GM18511 (cell line): ENCODE results near the gene AKAP13.
"Not testable (repeated sequence)": the region's sequence is repeated elsewhere in the genome, so short reads cannot be mapped to it uniquely, and the experiment has no call there.

Source experiments
- ATAC-seq: cut with Tn5 transposase; IDR thresholded peaks from one replicate; pipeline ENCODE4 v1.9.1; 2021; ENCODE audit warnings: mild to moderate bottlenecking, moderate library complexity; ENCODE audit not compliant: unreplicated experiment

AKAP13 gene

GRCh38 chr15:85347264-85348047, 32.9 kb upstream of the AKAP13 start:
- not testable (repeated sequence) for ATAC-seq

- ATAC-seq: not testable (repeated sequence)
Observed at GRCh38 chr15:85348048-85348766, 32.2 kb upstream of the AKAP13 start.

GRCh38 chr15:85349062-85349461, 31.3 kb upstream of the AKAP13 start:
- ATAC-seq: not testable (repeated sequence)

- no peak for ATAC-seq
Observed at GRCh38 chr15:85350395-85350794, 30.0 kb upstream of the AKAP13 start.

- ATAC-seq: not testable (repeated sequence)
Observed at GRCh38 chr15:85351501-85351900, 28.9 kb upstream of the AKAP13 start.

GRCh38 chr15:85351965-85352364, 28.4 kb upstream of the AKAP13 start:
- no peak for ATAC-seq

- ATAC-seq: no peak
Observed at GRCh38 chr15:85353516-85353915, 26.9 kb upstream of the AKAP13 start.

GRCh38 chr15:85354461-85354860, 25.9 kb upstream of the AKAP13 start:
- no peak for ATAC-seq

GRCh38 chr15:85354948-85355347, 25.5 kb upstream of the AKAP13 start:
- no peak for ATAC-seq

- no peak for ATAC-seq
Observed at GRCh38 chr15:85356276-85356675, 24.1 kb upstream of the AKAP13 start.

- peak; percentile 80 for ATAC-seq
Observed at GRCh38 chr15:85361323-85361722, 19.1 kb upstream of the AKAP13 start.

GRCh38 chr15:85362436-85363081, 17.8 kb upstream of the AKAP13 start:
- no peak for ATAC-seq

GRCh38 chr15:85365980-85366379, 14.4 kb upstream of the AKAP13 start:
- ATAC-seq: no peak

- ATAC-seq: no peak
Observed at GRCh38 chr15:85367741-85368140, 12.7 kb upstream of the AKAP13 start.

- ATAC-seq: no peak
Observed at GRCh38 chr15:85374831-85375230, 5.6 kb upstream of the AKAP13 start.

GRCh38 chr15:85377269-85377668, 3.1 kb upstream of the AKAP13 start:
- ATAC-seq: no peak

GRCh38 chr15:85377986-85378385, 2.4 kb upstream of the AKAP13 start:
- no peak for ATAC-seq

GRCh38 chr15:85379403-85380131, 836 bp upstream of the AKAP13 start:
- no peak for ATAC-seq

- ATAC-seq: peak; percentile 27
Observed at GRCh38 chr15:85380812-85381642, 624 bp downstream of the AKAP13 start.
